UCSD-AML1 (cell line): ENCODE measurements around the gene EVL.
A peak's percentile ranks its signal among the peaks of the same experiment; 100 is the strongest.

Experiments used
- DNase-seq: peaks from one replicate; lab custom pipeline; 2025; ENCODE audit not compliant: unreplicated experiment; lab: John Stamatoyannopoulos, UW

The EVL gene

DNA sequence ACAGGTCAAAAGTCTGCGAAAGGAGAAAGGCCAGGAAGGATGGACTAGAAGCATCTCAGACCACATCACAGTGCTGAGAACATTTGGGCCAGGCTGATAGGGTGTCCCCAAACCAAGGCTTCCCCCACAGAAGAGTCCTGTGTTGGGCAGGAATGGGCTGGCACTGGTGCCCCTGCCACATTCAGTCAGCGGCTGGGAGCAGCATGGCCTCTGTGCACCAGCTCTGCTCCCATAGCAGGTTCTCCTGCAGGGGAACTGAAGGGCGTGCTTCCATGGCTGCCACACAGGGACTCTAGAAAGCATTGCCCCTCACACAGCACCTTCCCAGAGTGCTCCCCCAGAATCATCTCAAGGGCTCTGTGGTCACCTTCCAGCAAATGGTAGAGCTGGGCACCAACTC, 17.5 kb downstream of the EVL start:
- no peak for DNase-seq

DNA sequence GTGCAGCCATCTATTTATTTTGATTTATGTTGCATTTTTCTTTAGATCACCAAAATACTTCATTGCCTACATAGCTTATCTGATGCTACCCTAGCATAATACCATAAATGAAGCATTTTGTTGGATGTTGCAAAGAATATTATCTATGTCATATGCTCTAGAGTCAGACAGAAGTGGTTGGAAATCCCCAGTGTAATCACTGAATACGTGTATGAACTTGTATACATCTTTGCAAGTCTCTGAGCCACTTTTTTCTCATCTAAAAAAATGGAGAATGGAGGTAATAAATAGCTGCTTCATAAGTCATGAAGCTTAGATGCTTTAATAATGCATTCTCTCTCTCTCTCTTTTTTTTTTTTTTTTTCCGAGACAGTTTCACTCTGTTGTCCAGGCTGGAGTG, 18.5 kb downstream of the EVL start:
- no peak for DNase-seq

DNA sequence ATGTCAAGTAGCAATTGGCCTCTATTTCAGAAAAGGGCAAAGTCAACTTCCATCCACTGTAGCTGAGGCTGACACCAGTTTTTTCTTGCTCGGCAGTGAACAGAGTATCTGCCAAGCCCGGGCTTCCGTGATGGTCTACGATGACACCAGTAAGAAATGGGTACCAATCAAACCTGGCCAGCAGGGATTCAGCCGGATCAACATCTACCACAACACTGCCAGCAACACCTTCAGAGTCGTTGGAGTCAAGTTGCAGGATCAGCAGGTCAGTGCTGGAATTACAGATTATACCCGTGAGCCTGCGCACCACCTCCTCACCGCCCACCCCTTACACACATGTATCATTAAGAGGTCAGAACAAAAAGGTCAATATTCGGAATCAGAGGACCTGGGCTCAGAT, 19.4 kb downstream of the EVL start:
- DNase-seq, result no peak

DNA sequence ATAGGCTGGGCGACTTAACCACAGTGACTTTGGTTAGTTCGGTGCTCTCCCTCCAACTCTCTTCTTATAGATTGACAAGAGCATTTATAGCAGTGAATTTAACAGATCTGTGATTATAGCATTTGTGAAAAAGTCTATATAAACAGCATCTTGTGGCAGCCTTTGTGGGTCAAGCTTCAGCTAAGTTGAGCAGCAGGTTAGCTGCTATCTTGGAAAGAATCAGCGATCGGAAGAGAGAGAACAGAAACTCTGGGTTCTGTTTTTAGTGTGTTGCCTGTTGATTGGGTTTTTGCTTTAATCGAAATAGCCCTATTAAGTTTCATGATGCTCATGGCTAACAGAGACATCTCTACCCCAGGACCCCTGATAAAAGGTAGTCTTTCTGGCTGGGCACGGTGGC, 20.2 kb downstream of the EVL start:
- DNase-seq, result no peak

DNA sequence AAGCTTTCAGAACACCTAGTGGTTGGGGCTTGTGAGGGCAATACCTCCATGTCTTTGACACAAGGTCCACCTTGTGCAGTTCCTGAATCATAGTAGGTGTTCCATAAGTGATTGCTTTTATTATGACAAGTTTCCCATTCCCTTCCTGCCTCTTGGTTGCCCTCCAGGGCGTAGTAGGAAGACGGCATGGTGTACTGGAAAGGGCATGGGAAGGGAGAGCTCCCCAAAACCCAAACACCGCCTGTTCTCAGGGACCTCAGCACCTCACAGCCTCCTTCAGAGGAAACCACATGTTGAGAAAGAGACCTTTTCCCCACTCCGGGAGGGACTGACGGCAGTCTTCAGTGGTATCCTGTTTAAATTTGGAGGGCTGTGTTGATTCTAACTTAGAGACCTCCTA, 21.1 kb downstream of the EVL start:
- DNase-seq, result no peak

DNA sequence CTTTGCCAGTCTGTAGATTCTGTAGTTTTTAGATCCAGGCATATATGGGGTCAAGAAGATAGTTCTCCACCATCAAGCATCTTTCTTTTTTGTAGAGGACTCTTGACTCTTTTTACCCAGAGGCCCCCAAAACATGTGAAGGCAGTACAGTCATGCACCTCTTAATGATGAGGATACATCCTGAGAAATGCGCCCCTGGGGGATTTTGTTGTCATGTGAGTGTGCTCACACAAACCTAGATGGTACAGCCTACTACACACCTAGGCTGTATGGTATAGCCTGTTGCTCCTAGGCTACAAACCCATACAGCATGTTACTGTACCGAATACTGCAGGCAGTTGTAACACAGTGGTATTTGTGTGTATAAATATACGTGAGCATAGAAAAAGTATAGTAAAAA, 23.0 kb downstream of the EVL start:
- no peak for DNase-seq

DNA sequence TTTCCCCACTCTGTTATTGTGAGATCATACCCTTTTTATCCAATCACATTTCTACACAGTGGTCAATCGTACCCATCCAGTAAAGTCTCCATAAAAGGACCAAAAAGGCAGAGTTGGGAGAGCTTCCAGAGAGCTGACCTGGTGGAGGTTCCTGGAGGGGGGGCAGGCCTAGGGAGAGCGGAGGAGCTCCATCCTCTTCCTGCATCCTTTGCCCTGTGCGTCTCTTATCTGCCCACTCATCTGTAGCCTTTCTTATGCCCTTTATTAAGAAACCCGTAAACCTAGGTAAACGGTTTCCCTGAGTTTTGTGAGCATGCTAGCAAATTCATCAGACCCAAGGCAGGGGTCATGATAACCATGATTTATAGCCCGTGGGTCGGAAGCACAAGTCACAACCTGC, 26.2 kb downstream of the EVL start:
- no peak for DNase-seq

DNA sequence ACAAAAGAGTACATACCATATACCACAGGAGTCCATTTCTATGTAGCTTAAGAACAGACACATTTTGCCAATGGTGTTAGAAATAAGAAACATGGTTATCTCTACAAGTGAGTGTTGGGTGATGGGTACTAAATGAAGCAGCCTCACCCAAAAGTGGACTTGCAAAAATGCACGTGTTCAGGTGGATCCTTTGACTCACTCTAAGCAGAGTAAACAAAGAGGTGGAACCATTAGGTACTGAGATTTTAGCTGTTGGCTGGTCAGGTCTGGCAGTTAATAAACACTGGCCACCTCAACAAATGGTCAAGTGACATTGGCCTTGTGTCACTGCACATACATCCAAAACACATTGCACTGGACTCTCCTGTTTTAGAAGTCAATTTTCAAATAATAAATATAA, 27.6 kb downstream of the EVL start:
- DNase-seq, result no peak

DNA sequence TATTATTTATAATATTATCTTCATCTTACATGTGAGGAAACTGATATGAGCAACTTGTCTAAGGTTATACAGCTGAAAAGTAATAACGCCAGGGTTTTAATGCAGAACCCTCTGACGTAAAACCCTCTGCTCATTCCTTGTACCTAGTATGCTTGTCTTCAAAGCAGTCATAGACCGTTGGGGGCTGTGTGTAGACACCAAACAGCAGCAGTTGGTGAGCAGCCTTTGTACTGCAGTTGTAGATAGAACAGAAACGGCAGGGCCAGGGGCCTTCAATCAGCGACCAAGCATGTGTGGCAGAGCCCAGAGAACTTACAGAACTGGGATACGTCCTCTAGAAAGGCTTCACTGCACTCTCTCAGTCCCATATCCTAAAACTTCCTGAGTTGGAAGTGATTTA, 28.1 kb downstream of the EVL start:
- DNase-seq, result no peak

DNA sequence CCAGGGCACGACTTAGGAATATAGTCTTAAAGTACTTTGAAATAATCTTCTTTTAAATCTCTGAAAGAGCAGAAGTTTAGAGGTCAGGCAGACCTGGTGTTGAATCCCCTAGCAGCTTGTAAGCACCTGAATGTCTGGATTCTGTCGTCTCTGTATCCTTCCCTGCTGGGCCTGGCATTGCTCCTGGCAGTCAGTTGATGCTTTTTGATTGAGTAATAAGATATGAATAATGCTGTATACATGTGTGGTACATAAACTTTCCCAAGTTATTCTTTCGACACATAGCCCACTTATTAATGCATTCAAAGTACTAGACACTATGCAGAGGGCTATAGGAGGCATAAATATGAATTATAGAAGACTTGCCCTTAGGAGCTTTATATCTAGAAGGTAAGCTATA, 31.4 kb downstream of the EVL start:
- DNase-seq, result no peak

DNA sequence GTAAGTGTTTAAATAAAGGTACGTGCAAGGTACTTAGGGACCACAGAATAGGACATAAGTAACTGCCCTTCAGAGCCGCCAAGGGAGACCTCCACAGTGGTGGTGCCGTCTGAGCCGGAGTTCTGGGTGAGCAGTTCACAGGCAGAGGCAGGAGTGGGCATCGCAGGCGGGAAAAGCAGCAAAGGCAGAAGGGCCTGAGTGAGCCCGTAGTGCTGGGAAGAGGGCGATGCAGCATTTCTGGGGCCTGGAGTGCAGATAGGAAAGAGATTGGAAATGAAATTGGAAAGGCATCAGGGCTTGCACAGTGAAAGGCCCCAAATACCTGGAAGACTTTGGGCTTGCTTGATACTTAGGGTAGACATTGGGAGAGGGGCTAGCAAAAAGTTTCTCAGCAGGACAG, 32.9 kb downstream of the EVL start:
- no peak for DNase-seq

DNA sequence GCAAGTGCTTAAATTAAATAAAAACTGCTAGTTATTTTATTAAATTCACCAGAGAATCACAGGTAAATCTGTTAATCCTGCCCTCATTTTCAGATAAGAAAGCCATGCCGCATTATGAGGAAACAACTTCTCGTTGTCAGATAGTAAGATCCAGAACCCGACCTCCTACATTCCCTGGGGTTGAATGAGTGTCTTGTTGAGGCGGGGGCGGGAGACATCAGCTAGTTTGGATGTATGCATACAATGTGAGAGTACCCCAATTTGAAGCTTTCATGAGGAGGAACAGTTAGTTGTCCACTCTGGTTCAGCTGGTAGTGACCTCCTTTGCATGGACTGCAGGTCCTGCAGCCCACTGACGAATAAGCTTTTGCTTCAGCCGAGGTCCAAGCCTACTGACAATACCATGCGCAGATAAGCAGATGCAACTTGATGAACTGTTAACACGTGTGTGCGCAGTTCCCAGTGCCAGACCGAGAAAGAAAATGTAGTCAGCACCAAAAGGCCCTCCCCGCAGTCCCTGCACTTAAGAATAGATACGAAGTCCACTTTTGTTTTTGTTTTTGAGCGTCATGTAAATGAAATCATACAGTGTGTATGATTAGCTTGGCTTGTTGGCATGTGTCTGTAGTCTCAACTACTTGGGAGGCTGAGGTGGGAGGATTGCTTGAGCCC, 34.9 kb downstream of the EVL start:
- DNase-seq, result no peak

DNA sequence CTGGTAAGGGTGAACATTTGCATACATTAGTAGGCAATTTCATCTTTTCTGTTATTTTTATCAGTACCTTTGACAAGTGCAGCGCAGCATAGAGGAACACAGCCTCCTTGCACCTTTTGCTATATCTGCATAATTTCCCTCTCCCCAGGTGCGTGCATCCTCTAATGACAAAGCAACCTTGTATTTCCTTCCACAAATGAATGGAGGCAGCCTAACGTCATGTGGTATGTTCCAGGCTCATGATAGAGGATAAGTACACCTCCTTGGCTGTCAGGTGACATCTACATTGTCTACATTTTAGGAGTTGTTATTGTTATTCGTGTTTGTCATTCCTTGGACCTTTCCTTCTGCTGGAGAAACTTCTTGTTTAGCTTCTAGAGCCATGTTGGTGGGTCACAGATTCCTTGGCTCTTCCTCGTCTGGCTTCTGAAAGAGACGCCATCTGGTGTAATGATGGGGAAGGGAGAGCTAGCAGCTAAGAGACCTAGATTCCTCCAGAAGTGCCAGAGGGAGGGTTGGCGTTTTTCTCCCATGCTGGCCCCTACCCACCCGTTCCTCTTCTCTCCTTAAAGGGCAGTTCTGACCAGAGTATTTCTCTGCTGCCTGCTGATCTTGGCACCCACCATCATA, 37.0 kb downstream of the EVL start:
- no peak for DNase-seq

DNA sequence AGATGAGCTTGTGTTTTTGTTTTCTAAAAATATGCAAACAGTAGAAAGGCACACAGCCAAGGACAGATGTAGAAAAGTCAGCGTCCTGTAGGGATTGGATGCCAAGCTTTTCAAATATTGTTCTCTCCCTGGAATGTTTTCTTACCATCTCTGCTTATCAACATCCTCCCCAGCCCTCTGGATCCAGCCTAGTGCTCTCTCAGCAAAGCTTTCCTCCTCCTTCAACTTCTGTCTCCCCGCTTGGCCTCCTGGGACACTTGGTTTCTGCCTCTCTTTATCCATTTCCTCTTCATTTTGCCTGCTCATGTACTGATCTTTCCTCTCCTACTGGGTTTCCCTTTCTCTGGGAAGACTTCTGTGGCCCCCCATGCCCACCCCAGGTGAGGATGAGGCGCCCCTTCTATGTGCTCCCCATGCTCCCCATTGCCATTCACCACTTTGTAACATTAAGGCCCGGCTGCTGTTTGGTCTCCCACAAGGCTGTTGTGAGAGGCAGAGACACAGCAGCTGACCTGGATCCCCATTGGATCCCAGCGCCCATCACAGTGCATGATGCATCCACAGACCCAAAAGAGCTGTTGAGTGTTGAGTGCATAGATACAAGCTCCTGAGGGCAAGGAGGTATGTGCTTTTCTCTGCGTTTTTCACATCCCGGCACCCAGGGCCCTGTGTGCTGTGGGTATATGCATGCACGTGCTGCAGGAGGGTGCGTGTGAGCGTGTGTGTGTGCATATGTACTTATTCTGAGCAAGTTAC, 38.2 kb downstream of the EVL start:
- no peak for DNase-seq

DNA sequence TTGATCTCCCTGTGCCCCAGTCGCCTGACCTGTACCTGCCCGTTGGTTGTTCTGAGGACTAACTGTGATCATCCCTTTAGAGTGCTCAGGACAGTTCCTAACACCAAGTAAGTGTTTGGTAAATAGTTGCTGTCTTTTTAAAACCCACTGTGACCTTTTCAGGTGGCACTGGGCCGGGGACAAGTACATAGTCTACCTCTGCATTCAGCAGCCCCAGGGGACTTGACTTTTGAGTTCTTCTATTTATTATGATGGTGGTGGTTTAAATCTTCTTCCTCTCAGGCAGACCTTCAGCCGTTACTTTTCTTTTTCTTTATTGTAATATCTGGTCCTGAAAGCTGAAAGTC, 38.8 kb downstream of the EVL start:
- no peak for DNase-seq

DNA sequence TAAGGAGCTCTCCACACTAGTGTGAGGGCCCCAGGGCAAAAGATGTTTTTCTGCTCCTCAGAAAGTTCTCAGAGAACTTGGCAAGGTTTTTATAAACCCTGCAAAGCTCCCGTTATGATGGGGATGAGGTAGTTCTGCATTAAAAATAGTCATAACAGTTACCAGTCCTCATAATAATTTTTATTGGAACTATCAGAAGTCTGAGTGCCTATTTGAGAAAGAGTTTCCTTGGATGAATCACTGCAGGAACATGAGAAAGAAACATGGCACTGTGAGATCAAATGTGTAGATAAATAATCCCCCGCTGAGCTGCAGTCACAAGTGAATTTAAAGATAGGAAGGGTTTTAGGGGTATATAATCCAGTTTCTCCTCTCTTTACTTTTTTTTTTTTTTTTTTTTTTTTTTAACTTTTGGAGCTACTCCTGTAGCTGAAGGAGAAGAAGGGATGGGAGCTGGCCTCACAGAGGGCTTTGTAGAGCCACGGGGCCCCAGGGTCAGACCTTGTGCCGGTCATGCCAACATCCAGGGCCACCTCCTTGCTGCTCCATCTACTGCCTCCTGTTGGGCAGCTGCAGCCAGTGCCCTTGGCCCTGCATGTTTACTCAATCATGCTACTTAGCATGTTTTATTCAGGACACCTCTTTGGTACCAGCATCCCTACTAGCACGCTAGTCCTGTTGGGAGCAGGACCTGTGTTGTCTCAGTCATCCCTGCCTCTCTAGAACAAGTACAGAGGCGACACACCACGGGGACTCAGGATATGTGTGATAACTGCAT, 39.5 kb downstream of the EVL start:
- no peak for DNase-seq

DNA sequence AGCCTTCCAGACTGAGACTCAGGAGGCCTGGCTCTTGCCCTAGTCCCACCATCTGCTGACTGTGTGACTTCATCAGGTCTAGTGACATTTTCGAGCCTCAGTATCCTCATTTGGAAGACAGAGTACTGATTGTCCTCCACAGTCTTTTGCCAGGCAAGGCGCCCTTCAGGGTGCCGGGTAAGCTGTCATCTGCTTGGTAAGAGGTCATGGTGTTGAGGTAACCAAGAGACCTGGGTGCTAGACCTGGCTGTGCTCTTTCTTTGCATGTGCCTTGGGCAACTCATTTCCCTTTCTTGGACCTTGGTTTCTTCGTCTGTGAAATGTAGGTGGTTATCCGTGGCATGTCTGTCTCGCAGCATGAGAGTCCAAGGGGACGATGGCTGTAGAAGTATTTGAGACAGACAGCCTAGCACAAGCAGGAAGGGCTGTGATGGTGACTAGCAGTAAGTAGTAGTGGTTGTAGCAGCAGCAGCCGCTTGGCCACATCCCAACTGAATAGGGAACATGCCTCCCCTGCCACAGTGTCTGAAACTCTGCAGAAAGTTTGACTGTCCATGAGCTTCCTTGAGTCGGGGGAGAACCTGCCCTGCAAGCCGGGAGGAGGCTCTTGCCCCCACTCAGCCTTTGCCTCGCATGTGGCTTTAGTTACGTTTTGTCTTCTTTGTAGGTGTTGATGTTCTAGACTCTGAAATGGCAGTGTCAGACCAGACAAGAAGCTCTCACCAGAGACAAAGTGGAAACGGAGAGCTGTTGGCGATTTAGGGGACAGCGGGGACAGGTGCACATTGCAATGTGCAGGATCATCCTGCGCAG, 40.3 kb downstream of the EVL start:
- peak; percentile 28 for DNase-seq

DNA sequence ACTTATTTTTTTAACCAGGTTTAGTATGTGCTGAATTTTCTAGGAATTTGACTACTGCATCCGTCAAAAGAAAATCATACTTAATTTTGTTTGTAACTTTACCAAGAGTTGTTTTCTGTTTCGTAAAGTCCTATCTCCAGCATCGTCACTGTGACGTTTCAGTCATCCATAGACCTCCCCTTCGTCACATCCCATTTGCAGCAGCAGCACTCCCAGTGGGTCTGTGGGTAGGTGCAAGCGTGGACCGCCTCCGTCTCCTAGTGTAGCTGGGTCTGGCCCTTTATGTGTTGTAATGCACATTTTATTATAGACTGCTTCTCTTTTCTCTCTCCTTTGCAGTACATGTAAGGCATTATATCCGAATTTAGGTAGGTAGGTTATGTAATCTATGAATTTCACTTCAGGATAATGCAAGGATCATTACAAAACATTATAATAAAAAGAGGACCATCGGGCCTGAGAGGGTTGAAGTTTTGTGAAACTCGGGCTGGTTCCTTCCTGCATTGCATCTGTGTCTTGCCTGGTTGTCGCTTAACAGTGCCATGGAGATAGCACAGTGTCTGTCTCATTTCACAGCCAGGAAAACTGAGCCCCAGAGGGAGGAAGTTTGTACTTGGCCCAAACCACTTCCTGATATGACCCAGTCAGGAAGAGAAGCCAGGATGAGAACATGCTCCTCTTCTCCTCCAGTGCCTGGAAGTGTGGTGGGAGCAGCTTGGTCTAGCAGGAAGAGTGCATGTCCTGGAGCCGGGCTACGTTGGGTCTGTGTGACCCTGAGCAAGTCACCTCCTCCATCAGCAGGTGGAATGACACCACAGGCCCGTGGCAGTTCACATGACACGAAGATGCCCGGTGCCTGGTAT, 41.3 kb downstream of the EVL start:
- peak; percentile 64 for DNase-seq

DNA sequence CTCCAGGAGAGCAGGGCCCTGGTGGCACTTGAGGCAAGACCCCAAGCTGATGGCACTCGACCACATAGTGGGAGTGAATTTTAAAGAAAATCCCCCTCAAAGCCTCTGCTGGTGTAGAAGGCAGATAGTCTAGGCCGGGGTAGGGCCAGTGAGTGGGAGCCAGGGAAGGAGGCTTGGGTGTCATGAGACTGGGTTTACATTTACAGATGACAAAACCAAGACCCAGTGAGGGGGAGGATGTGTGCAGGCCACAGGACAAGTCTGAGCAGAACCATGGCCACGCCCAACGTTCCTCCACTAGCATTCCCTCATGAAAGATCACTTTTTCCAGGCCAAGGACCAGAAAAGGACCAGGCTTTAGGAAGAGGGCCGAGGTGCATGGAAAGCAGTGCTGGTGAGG, 42.0 kb downstream of the EVL start:
- DNase-seq, result peak; percentile 56
